ENCODE results near the gene PRKCA.

DNA sequence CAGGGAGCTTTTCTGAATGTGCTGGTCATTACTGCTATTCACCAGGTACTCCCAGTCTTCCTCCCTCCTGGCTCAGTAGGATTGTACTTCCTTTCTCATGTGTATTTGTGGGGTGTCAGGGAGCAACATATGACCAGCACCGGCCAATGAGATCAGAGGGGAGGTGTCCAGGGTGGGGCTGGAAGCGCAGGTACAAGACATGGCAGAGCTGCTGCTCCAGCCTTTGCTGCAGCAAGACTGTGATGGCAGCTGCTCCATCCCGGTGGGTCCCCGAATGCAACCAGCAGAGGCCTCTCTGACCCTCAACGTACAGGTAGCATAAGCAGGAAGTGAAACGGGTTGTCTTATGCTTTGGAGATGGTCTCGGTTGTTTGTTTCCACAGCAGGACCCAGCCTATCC lies 478.7 kb downstream of the PRKCA start:
- no peak for TF ChIP-seq POLR2AphosphoS5 (IDR thresholded peaks at IDR 0.05; ENCODE audit: borderline replicate concordance, low read depth, low read length)
- no peak for TF ChIP-seq EZH2 (IDR thresholded peaks at IDR 0.05)
- no peak for TF ChIP-seq FOXP2 (optimal IDR thresholded peaks at IDR 0.05; ENCODE audit: control extremely low read depth, extremely low read length, insufficient read depth)

Measured in SK-N-MC (cell line).